Right lung (tissue), 10 donors: ENCODE measurements around the gene SPON1. TPM values are rescaled to one million over a fixed set of nuclear protein-coding genes. Genes with fewer than 3 reads are reported as not detected.
"Not testable (repeated sequence)": the region's sequence is repeated elsewhere in the genome, so short reads cannot be mapped to it uniquely, and the experiment has no call there.

ENCODE experiments used
- DNase-seq, 2 donors: peaks; one replicate each; pipeline ENCODE4 v3.0.0-alpha.2; 2013
- long read RNA-seq, 8 donors: transcript quantifications; one replicate each; lab custom pipeline, GENCODE V29; 2026
- polyA plus RNA-seq, 5 donors: library from polyadenylated mRNA; unstranded; fragments of 120-200 nt; gene quantifications; one replicate each; pipeline versions ENCODE4 v1.2.1 to v1.2.3, GENCODE V29; 2013; ENCODE audit warnings: inconsistent platforms in 1 of 5, low replicate concordance in 1 of 5; ENCODE audit not compliant: insufficient read length in 5 of 5, insufficient read depth in 1 of 5

SPON1 gene
- polyA plus RNA-seq = 100 to 1,000 TPM in 1 of 5 donors, 10 to 100 TPM in 4; 79.0 to 120 (median 95.6) TPM
- long read RNA-seq, donor 1, full-length matches to known transcripts = 21 of 36 reads
- long read RNA-seq, donor 1, partial matches to known transcripts = 15 of 36 reads
- long read RNA-seq, donor 1, other reads (novel, unspliced or antisense) = 0 of 36 reads
- long read RNA-seq, donor 2, full-length matches to known transcripts = 24 of 51 reads
- long read RNA-seq, donor 2, partial matches to known transcripts = 27 of 51 reads
- long read RNA-seq, donor 2, other reads (novel, unspliced or antisense) = 0 of 51 reads
- long read RNA-seq, donor 3, full-length matches to known transcripts = 16 of 16 reads
- long read RNA-seq, donor 3, partial matches to known transcripts = 0 of 16 reads
- long read RNA-seq, donor 3, other reads (novel, unspliced or antisense) = 0 of 16 reads
- long read RNA-seq, donor 4, full-length matches to known transcripts = 4 of 76 reads
- long read RNA-seq, donor 4, partial matches to known transcripts = 72 of 76 reads
- long read RNA-seq, donor 4, other reads (novel, unspliced or antisense) = 0 of 76 reads
- long read RNA-seq, donor 5, full-length matches to known transcripts = 12 of 122 reads
- long read RNA-seq, donor 5, partial matches to known transcripts = 59 of 122 reads
- long read RNA-seq, donor 5, other reads (novel, unspliced or antisense) = 51 of 122 reads
- long read RNA-seq, donor 6, full-length matches to known transcripts = 21 of 53 reads
- long read RNA-seq, donor 6, partial matches to known transcripts = 32 of 53 reads
- long read RNA-seq, donor 6, other reads (novel, unspliced or antisense) = 0 of 53 reads
- long read RNA-seq, donor 7, full-length matches to known transcripts = 15 of 15 reads
- long read RNA-seq, donor 7, partial matches to known transcripts = 0 of 15 reads
- long read RNA-seq, donor 7, other reads (novel, unspliced or antisense) = 0 of 15 reads
- long read RNA-seq, donor 8, full-length matches to known transcripts = 6 of 6 reads
- long read RNA-seq, donor 8, partial matches to known transcripts = 0 of 6 reads
- long read RNA-seq, donor 8, other reads (novel, unspliced or antisense) = 0 of 6 reads

DNA sequence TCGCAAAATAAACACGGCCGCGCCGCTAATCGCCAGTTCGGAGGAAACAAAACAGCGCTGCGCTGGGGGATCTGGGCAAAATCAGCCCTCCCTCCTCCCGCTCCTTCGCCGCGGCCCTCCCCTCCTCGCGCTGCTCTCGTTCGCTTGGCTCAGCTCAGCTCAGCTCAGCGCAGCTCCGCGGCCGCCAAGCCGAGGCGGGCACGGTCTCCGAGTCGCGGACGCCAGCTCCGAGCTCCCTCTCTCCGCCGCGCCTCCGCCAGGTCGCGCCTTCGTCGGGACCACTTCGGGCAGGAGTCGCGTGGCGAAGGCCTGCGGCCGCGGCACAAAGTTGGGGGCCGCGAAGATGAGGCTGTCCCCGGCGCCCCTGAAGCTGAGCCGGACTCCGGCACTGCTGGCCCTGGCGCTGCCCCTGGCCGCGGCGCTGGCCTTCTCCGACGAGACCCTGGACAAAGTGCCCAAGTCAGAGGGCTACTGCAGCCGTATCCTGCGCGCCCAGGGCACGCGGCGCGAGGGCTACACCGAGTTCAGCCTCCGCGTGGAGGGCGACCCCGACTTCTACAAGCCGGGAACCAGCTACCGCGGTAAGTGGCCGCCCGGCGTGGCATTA, at the start of gene SPON1:
Gene SPON1, plus strand, starts transcription at position 162 of the 607 bp plus-strand sequence. Its CDS starts 182 bp downstream, at position 344.
- peak; percentile 79 to 82 for DNase-seq

DNA sequence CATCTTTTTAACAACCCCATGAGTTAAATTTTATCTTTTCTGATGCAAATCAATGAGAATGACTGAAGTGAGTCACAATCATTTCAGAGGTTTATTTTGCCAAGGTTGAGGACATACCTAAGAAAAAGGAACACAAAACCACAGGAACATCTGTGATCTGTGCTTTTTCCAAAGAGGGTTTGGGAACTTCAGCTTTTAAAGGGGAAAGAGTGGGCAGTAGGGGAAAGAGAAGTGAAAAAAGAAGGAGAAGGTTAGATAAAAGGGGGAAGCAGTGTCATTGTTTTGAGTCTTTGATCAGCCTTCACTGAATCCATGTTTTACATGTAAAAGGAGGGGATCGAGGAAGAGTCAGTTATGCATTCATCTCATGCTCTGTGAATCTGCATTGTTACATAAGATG, 45.3 kb upstream of the SPON1 start:
- no peak for DNase-seq

DNA sequence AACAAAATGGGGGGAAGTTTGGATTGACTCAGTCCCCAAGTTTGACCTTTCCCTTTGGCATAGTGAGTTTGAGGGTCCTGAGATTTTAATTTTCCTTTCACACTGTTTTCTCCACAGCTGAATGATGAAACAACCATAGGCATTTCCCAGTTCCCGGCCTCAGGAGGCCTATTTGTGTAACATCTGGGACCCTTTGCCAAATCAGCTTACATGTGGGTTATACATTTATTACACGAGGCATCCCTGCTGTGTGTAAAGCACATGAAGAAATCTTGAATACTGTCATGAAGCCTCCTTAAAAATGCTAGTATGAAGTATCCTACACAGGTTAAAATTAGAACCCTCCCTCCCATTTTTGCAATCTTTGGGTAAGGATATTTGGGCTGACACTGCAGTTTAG, 44.6 kb upstream of the SPON1 start:
- no peak for DNase-seq

DNA sequence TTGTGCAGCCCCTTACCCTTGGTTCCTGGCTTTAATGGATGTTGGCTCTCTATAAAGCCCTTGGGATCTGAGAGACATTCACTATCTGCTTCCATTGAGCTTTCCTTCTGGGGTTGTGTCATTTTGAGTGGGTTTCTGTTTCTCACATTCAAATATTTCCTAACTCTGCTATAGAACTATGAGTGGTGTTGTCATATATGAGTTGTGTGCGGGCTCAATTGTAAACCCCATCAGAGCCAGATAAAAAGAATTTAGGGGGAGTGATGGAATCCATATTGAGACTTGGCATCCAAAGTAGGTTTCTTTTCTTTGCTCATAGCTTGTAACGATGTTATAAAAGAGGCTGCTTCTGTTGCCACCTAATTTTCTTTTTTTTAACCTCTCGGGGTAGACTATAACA, 41.8 kb upstream of the SPON1 start:
- DNase-seq = peak; percentile 92 to 94

DNA sequence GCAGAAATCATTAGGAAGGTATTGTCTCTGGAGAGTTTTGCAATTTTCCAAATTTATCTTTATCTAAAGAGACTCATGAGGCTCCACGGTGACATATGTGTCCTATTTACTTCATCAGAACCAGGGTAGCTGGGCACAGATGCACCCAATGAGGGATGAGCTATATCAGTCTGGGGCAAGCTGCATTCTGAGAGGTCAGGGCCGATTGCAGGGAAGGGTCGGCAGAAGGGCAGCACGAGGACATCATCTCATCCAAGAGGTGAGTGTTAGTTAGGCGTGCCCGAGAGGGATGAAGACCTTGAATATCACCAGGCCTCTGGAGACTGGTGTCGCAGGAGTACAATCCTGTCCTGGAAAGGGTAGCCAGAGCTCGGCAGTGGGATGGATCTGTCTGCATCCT, 41.0 kb upstream of the SPON1 start:
- no peak for DNase-seq

DNA sequence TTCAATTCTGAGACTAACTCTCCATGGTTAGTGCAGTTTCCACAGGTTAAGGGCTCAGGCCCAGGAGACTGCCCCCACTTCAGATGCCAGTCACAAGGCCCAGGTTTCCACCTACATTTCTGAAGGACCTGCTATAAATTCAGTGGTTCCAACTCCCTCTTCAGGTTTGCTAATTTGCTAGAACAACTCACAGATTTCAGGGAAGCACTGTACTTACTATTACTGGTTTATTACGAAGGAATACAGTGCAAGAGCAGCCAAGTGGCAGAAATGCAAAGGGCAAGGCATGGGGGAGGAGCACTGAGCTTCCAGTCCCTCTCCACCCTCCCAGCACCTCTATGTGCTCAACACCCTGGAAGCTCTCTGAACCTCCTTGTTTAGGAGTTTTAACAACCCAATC, 39.3 kb upstream of the SPON1 start:
- DNase-seq = no peak

DNA sequence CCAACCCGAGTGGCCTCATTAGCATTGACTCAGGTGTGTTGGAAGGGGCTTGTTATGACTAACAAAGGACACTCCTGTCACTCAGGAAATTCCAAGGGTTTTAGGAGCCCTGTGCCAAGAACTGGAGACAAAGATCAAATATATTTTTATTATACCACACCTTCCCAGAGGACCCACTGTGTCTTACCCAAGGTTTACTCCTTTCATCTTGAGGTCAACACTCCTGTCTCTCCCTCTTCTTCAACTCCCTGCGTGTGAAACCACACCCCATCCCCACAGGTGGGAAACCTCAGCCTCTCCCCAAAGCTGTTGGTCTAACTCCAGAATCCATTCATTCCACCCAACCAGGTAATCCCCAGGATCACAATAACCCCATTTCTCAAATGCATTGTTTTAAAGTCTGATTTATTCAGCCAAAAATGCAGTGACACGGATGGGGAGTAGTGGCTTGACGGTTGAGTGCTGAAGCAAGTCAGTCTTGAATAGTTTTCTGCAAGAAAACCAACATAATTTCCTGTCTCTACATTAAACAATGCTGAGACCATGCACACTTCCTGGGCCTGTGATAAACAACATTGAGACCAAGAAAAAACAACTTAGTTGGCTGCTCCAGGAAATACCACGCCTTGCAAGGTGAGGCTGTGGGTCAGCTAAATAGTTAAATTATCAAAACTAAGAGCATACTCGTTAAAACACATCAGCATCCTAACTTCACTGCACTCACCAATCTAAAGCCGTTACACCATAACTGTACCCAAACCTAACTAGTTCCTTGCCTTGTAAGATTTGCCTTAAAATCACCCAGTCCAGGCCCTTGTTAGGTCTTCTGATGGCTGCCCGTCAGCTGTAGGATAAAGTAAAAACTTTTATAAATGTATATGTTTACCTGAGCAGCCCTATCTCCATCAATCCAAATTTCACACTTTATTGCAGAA, 38.5 kb upstream of the SPON1 start:
- DNase-seq = no peak

DNA sequence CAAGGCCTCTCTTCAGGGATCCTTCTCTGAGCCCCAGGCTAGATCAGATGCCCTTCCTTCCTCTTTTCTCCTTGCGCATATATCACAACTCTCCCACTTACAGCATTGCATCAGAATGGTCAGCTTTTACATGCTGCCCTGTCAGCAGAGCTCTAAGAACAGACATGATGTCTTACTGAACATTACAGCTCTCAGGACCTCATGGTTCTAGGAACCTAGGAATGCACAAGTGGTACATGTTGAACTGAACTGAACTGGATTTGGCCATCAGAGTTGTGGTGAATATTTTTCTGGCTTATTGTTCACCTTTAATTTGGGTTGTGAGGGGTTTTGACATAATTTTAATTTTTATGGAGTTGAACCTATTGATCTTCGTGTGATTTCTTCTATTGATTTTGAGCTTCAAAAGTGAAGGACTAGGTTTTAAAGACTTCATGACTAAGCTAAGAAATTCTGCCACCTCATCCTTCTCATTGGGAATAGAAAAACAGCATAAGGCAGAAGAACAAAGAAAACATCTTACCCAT, 37.7 kb upstream of the SPON1 start:
- no peak for DNase-seq

DNA sequence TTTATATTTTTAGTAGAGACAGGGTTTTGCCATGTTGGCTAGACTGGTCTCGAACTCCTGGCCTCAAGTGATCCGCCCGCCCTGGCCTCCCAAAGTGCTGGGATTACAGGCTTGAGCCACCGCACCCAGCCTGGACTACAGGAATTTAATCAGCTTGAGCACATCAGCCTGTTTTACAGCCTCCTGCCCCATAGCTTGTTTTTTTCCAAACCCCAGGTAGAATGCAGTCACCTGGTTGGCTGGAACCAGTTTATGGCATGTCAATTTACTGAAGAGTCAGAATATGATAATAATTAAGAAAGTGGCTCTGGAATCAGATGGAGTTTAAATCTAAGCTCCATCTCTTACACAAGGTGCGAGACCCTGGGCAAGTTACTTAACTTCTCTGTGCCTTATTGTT, 36.2 kb upstream of the SPON1 start:
- DNase-seq = not testable (repeated sequence)

DNA sequence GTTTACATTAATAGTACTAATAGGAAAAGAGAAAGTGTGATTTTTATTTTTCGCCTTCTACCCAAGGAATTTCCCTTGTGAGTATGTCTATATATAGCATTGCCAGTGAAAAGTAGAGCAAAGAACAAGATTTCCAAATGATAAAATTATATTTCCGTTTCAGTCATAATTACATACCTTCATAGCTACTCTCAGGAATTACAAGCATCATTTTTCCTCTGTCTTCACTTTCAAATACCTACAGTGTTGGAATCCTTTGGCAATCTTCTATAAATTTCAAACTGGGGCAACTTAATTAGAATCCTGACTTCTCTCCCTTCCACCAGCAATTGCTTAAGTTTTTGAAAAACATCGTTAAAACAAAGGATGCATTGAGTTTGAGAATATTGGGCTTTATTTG, 35.5 kb upstream of the SPON1 start:
- no peak for DNase-seq

DNA sequence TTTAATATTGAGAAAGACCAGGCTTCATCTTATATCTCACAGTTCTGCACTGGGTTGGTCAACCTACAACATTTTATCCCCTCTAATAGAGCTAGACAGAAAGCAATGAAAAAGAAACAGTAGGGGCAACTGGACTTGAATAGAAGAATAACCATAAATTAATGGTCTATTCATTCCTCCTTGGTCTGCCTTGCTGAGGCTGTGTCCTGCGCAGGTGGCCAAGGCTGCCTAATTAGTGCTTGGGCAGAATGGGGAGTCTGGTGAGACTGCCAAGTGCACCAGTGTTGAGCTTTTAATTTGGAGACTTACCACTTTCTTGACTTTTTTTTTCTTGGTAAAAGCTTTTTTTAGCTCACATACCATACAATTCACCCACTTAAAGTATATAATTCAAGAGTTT, 35.0 kb upstream of the SPON1 start:
- DNase-seq = no peak

DNA sequence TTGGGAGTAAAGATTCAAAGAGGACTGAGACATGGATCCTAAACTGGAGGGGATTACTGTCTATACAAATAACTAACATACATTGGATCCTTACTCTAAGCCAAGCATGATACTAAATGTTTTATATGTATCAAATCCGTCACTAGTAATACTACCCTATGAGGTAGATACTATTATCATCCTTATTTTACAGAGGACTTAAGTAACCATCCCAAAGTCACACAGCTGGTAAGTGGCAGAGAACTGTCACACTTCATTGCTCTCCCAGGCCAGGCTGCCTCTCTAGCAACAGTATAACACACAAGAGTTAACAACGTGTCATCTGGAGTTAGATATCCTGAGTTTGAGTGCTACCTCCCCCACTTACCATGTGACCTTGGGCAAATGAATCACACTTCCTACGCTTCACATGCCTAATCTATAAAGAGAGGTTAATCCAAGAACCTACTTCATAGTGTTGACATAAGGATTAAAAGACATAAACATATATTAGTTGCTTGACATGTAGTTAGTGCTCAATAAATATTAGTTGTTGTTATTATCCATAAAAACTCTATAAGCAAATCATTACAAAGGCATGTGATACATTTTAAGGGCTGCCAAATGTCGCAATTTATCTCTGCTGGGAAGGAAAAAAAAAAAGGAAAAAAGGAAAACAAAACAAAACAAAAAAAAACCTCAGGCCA, 33.8 kb upstream of the SPON1 start:
- peak; percentile 42 to 60 for DNase-seq

DNA sequence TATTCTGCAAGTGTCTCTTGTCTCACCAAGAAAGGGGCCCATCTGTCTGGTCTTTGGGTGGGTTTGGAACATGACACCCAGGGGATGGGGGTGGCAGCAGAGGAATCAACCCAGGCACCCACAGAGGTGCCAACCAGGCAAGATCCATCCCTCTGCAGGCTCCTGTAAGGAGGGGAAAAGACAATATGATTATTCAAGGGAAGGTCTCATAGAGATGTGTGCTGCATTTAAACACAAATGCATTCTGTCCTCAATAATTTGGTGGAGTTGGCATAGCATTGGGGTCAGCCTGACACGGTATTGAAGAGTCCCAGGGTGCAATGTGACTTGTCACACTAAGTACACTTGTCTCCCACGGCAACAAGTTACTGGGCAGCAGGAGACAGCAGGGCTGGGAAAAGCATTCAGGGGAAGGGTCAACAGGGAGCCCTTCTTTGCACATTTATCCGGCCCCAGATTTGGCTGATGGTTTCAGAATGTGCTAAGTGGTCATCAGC, 33.1 kb upstream of the SPON1 start:
- no peak for DNase-seq

DNA sequence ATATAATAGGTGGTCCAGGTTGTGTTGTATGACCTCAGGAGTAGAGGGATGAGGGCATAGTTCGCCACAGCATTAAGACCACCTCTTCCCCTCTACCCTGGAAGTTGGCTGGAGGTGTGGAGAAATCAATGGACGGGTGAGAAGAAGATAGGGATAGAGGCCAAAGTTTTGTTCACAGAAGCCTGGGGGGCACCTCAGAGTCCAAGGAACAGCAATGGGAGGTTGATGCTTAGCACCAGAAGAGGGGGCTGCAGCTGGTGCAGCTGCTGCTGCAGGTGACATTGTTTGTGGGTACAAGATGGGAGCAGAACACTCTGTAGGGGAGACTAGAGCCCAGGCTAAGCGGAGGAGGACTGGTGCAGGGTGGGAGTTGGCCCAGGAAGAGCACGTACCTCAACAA, 31.2 kb upstream of the SPON1 start:
- no peak for DNase-seq

DNA sequence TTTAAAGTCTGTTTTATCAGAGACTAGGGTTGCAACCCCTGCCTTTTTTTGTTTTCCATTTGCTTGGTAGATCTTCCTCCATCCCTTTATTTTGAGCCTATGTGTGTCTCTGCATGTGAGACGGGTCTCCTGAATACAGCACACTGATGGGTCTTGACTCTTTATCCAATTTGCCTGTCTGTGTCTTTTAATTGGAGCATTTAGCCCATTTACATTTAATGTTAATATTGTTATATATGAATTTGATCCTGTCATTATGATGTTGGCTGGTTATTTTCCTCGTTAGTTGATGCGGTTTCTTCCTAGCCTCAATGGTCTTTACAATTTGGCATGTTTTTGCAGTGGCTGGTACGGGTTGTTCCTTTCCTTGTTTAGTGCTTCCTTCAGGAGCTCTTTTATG, 25.4 kb upstream of the SPON1 start:
- not testable (repeated sequence) for DNase-seq

DNA sequence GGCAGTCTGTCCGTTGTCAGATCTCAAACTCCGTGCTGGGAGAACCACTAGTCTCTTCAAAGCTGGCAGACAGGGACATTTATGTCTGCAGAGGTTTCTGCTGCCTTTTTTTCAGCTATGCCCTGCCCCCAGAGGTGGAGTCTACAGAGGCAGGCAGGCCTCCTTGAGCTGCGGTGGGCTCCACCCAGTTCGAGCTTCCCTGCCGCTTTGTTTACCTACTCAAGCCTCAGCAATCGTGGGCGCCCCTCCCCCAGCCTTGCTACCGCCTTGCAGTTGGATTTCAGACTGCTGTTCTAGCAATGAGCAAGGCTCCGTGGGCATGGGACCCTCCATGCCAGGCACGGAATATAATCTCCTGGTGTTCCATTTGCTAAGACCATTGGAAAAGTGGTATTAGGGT, 23.7 kb upstream of the SPON1 start:
- DNase-seq = not testable (repeated sequence)

DNA sequence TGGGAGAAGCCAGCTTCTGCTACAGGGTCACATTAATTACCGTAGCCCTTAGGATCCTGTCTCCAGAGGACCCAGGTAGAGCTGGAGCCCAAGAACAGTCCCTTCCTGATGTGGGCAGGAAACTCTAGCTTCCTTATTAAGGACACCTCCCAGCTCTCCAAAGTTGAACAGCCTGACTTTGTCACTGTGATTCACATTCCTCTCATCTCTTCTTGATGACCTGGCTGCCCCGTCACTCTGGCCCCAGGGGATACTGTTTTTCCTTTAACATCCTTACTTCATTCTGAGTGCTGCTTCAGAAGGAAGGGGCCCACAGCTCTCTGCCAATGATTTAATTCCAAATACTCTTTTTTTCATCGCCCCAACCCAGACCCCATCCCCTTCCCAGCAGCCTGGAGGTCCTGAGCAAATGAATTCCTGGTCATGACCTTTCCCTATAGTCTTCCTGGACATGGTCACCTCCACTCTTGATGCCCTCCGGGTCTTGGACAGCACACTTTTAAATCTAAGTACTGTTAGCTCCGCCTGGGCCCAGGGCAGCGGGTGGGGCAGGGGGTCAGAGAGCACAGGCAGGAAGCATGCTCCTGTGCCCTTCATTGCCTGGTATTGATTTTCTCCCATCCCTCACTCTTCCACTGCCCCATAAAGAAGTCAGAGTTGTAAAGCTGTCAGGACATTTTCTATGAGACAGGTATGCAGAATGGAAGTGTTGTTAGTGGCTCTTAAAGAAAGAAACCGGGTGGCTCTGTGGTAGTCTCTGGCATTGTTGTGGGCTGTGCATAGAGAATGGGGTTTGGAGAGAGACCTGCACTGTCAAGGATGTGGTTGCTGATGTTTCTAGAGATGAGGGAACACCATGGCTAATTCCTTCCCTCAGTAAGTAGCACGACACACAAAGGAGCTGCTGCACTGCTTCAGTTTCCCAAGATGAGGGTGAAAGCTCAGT, 22.3 kb upstream of the SPON1 start:
- no peak for DNase-seq

DNA sequence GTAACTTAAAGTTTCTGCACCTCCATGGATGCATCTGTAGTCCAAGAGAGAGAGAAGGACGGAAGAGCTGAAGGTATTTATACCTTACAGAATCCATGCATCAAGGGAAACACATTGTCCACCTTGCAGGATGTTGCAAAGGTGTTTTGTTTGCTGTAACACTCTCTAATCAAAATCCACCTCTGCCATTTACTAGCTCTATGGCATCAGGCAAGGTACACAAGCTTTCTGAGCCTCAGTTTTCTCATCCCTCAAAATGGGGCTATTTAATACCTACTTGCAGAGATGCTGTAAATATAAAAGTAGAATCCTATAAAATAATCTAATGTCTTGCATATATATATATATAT, 21.6 kb upstream of the SPON1 start:
- no peak for DNase-seq

DNA sequence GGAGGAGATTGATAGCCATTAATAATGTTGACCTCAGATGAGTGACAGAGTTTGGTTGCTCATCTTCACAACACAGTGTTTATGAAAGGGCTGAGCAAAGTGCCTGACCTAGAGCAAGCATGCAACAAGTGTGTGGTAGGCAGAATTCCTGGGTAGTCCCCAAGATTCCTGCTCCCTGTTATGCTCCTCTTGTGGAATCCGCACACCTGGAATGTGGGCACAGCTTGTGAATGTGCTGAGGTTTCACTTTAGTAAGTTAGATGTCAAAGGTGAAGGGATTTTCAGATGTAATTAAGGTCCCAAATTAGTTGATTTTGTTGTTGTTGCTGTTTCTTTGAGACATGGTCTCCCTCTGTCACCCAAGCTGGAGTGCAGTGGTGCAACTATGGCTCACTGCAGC, 20.7 kb upstream of the SPON1 start:
- no peak for DNase-seq
